Heart left ventricle (tissue), 16 donors: ENCODE data around the gene SLC6A3. TPM values are rescaled to one million over a fixed set of nuclear protein-coding genes. Genes with fewer than 3 reads are reported as not detected.

Experiments used
- ATAC-seq, 4 donors: fragments of 200-7000 bp; cut with Tn5 transposase; one replicate each; pipeline ENCODE4 v1.9.1; 2020 to 2022; ENCODE audit warnings: moderate library complexity in 4 of 4, mild to moderate bottlenecking in 3 of 4, moderate number of reproducible peaks in 1 of 4
- DNase-seq, 5 donors: peaks; one replicate each; pipeline ENCODE4 v3.0.0-alpha.2; 2020
- H3K27ac ChIP-seq, 12 donors: fragments of 200-600 bp; sonication (generic) in 4 of 12; one replicate each; pipeline versions ENCODE4 v1.5.0 to v1.8.0; 2016 to 2022; ENCODE audit warnings: mild to moderate bottlenecking in 2 of 12
- H3K27me3 ChIP-seq, 9 donors: fragments of 200-600 bp; sonication (generic) in 2 of 9; one replicate each; pipeline versions ENCODE4 v1.5.1 to v1.8.0; 2016 to 2022; ENCODE audit warnings: mild to moderate bottlenecking in 3 of 9
- H3K36me3 ChIP-seq, 9 donors: fragments of 200-600 bp; sonication (generic) in 2 of 9; one replicate each; pipeline versions ENCODE4 v1.5.0 to v1.8.0; 2018 to 2022; ENCODE audit warnings: mild to moderate bottlenecking in 2 of 9
- H3K4me1 ChIP-seq, 12 donors: fragments of 200-600 bp; sonication (generic) in 4 of 12; one replicate each; pipeline versions ENCODE4 v1.5.0 to v1.8.0; 2016 to 2022; ENCODE audit warnings: mild to moderate bottlenecking in 3 of 12
- H3K4me3 ChIP-seq, 12 donors: fragments of 200-600 bp; sonication (generic) in 4 of 12; one replicate each; pipeline versions ENCODE4 v1.5.0 to v1.8.0; 2017 to 2022; ENCODE audit warnings: mild to moderate bottlenecking in 9 of 12, moderate library complexity in 4 of 12
- H3K9me3 ChIP-seq, 12 donors: fragments of 200-600 bp; sonication (generic) in 4 of 12; one replicate each; pipeline versions ENCODE4 v1.5.0 to v1.8.0; 2016 to 2022; ENCODE audit warnings: mild to moderate bottlenecking in 1 of 12
- CTCF ChIP-seq, 12 donors: fragments of 200-600 bp; sonication (generic) in 4 of 12; IDR thresholded peaks; one replicate each; pipeline versions ENCODE4 v1.5.0 to v1.8.0; 2018 to 2022; ENCODE audit warnings: antibody characterized with exemption in 12 of 12, mild to moderate bottlenecking in 5 of 12
- POLR2A ChIP-seq, 2 donors: fragments of 450-650 bp; IDR thresholded peaks; one replicate each; pipeline ENCODE4 v1.6.1; 2017; ENCODE audit warnings: antibody characterized with exemption in 2 of 2, mild to moderate bottlenecking in 2 of 2, moderate library complexity in 2 of 2
- WGBS, 4 donors: extraction: QIAGEN DNeasy Blood & Tissue Kit in 2 of 4; methylation state at CpG; one replicate each; pipeline versions ENCODE4 v1.1.5 to v1.1.7; 2013 to 2018; 5-methylcytosine and 5-hydroxymethylcytosine counted together
- intact Hi-C, 10 donors: fragments of 100-400 bp; cut with DNase I; formaldehyde crosslinking; loops; one replicate each; pipeline versions ENCODE4 v1.11.1 to v1.14.2; 2022
- polyA plus RNA-seq, 2 donors: library from polyadenylated mRNA; stranded (reverse); fragments of 200-250 nt; gene quantifications; one replicate each; pipeline ENCODE4 v1.2.3, GENCODE V29; 2013
- total RNA-seq, 9 donors: library from RNA; depleted of rRNA in 2 of 9; stranded (reverse); fragments of >200 nt in 2 of 9; fragmentation: NEBNext Ultra II Directional in 3 of 9; extraction: Animal tissue kit (Norgen Biotek cat#: 25700) in 3 of 9; gene quantifications; one replicate each; pipeline versions ENCODE4 v1.1.0 to v1.2.4, GENCODE V29; 2016 to 2023
- donor health status: ischemic (EF 13 %, LVEDD 7.1; RV severe dilation, severe dysfunction).
- donor health status: healthy with polysubstance abuse.
- donor health status: DM: no; HTN: yes; CAD: no.
- donor health status: DM: no; HTN: no; CAD: no.
- donor health status: ischemic (EF 25% LVEDD 6.9; RV normal size, moderate dysfunction).
- donor health status: ischemic (EF 25% LVEDD 5.7; RV mildly dilated, moderate dysfunction).
- donor health status: healthy.
- donor health status: DM: yes; HTN: yes; CAD: no.
- donor health status: ischemic (EF 35%, LVEDD 5.7; RV mildly dilated, moderate dysfunction).
- donor health status: nonischemic (EF 11% LVEDD 7.7; RV severe dilation, severe dysfunction).
- donor health status: DM: yes; HTN: yes; CAD: no.
- donor health status: PGD.
- donor health status: ischemic (EF 29% LVEDD 5.4; RV normal size, mild dysfunction).
- donor health status: nonischemic (EF 23%, LVEDD 6.1; RV moderate dilation, normal function).

SLC6A3 gene
- total and polyA plus RNA-seq, 11 donors: 0.06 to 0.29 (median 0.11) TPM; not detected in 7

- TF ChIP-seq CTCF (IDR thresholded peaks at IDR 0.05) (no peak), POLR2A (IDR thresholded peaks at IDR 0.05) (no peak)
- WGBS, 4 donors: 91 to 95% (median 93%) methylated on average over 23 to 24 of the region's 24 CpGs
- H3K9me3 ChIP-seq: no peaks in the 10 kb centered on the region
- peaks cover 0 to 32% (median 9%) of the 10 kb centered on the region in 9 donors for H3K27me3 ChIP-seq
- no peak overlapping the region for H3K4me3 ChIP-seq
- DNase-seq: no peak
- intact Hi-C loops: no loop called here
- peaks cover 0 to 7% (median 0%) of the 10 kb centered on the region in 12 donors for H3K4me1 ChIP-seq
- H3K27ac ChIP-seq: no peak overlapping the region
- no peak for ATAC-seq
- no peaks in the 10 kb centered on the region for H3K36me3 ChIP-seq
Measured at GRCh38 chr5:1378866-1379659, 66.2 kb downstream of the SLC6A3 start.

GRCh38 chr5:1378096-1378495 lies 67.1 kb downstream of the SLC6A3 start:
- no peaks in the 10 kb centered on the region for H3K36me3 ChIP-seq
- no peak for ATAC-seq
- H3K27me3 ChIP-seq: peaks cover 0 to 32% (median 9%) of the 10 kb centered on the region in 9 donors
- no peak for DNase-seq
- peaks cover 0 to 7% (median 0%) of the 10 kb centered on the region in 12 donors for H3K4me1 ChIP-seq
- no peak overlapping the region for H3K27ac ChIP-seq
- H3K9me3 ChIP-seq: no peaks in the 10 kb centered on the region
- WGBS, 4 donors: 86 to 91% (median 90%) methylated on average over 18 of the region's 18 CpGs
- no peak for TF ChIP-seq POLR2A (IDR thresholded peaks at IDR 0.05)
- TF ChIP-seq CTCF (IDR thresholded peaks at IDR 0.05): no peak
- H3K4me3 ChIP-seq: no peak overlapping the region
- intact Hi-C loops: no loop called here

GRCh38 chr5:1376981-1377380 lies 68.3 kb downstream of the SLC6A3 start:
- no peaks in the 10 kb centered on the region for H3K36me3 ChIP-seq
- H3K27me3 ChIP-seq: peaks cover 0 to 32% (median 9%) of the 10 kb centered on the region in 9 donors
- H3K4me3 ChIP-seq: no peak overlapping the region
- no peaks in the 10 kb centered on the region for H3K9me3 ChIP-seq
- DNase-seq: peak in 1 of 5 donors; percentile 13
- intact Hi-C loops: no loop called here
- TF ChIP-seq CTCF (IDR thresholded peaks at IDR 0.05) (no peak), POLR2A (IDR thresholded peaks at IDR 0.05) (no peak)
- 71 to 94% (median 77%) methylated on average over 3 of the region's 3 CpGs for WGBS, 4 donors
- ATAC-seq: no peak
- no peak overlapping the region for H3K27ac ChIP-seq
- peaks cover 0 to 7% (median 0%) of the 10 kb centered on the region in 12 donors for H3K4me1 ChIP-seq

- Histone ChIP-seq H3K9me3 (no peaks in the 10 kb centered on the region), H3K36me3 (no peaks in the 10 kb centered on the region), H3K27ac (no peak overlapping the region), H3K4me3 (no peak overlapping the region), H3K27me3 (peaks cover 0 to 32% (median 9%) of the 10 kb centered on the region in 9 donors), H3K4me1 (peaks cover 0 to 7% (median 0%) of the 10 kb centered on the region in 12 donors)
- TF ChIP-seq POLR2A (IDR thresholded peaks at IDR 0.05) (no peak), CTCF (IDR thresholded peaks at IDR 0.05) (no peak)
- DNase-seq (no peak), ATAC-seq (no peak)
- 80 to 82% (median 81%) methylated on average over 23 of the region's 23 CpGs for WGBS, 4 donors
- intact Hi-C loops: no loop called here
Measured at GRCh38 chr5:1375871-1376810, 69.1 kb downstream of the SLC6A3 start.
